ENCODE measurements around the gene CDH4. TPM values are rescaled to one million over a fixed set of nuclear protein-coding genes. Genes with fewer than 3 reads are reported as not detected.
A peak's percentile ranks its signal among the peaks of the same experiment; 100 is the strongest.

CDH4 gene
- total and polyA plus RNA-seq, 2 of the 8 experiments (the other 6 are each of a cell fraction or from before 2014, with no cell fraction given) = 4.3 to 7.9 TPM

DNA sequence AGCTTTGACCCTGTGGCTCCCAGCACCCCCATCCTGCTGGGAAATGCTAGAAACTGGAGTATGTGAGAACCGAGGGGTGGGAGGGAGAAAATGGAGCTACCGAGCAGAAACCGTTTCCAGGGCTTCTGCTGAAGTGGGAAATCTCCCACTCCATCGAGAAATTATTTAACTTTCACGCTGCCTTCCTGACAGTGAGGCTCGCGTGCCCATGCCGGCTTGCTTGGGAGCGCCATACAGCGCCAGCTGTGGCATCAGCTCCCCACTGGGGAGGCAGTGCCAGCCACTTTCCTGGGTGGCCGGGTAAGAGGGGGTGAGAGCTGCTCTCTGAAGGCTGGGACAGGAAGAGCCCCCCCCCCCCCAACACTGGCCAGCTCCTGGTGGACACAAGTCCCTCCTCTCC, 544.7 kb downstream of the CDH4 start:
- no peak for DNase-seq (ENCODE audit: low read depth in 1 of 2, low spot score in 2 of 2)

More for the DNA sequence above, 544.7 kb downstream of the CDH4 start:
- Histone ChIP-seq H3K79me1 (ENCODE audit: low read depth, low read length) (no peaks in the 10 kb centered on the region), H3K4ac (replicated peaks; ENCODE audit: insufficient read length, low read depth, low read length) (no peak overlapping the region), H3K23me2 (ENCODE audit: low read depth, low read length) (peaks cover 3% of the 10 kb centered on the region; the same call in 1 of the 2 replicates), H3K14ac (ENCODE audit: insufficient read length) (no peak overlapping the region), H3K18ac (ENCODE audit: extremely low read depth, low read length) (no peak overlapping the region), H4K5ac (ENCODE audit: insufficient read length, low read depth, low read length) (no peak overlapping the region), H2BK5ac (ENCODE audit: low read depth, low read length) (no peak overlapping the region), H3K9me3 (ENCODE audit: insufficient read depth in 2 of 2, low read depth in 1 of 2, low read length in 1 of 2) (no peaks in the 10 kb centered on the region), H3K9ac (replicated peaks in 1 of 4; ENCODE audit: extremely low read depth in 1 of 4, low read depth in 3 of 4, low read length in 3 of 4) (no peak overlapping the region), H2BK120ac (replicated peaks; ENCODE audit: low read depth, low read length) (no peak overlapping the region), H3K23ac (ENCODE audit: insufficient read length) (no peak overlapping the region), H4K8ac (ENCODE audit: extremely low read depth, insufficient read depth, low read length) (peak overlapping the region; percentile 43), H2AK5ac (ENCODE audit: low read depth, low read length) (no peak overlapping the region), H3K27ac (ENCODE audit: low read depth, low read length) (no peak overlapping the region), H2BK15ac (ENCODE audit: low read length) (no peak overlapping the region), H3K4me2 (ENCODE audit: insufficient read depth in 1 of 2, low read depth in 2 of 2, low read length in 2 of 2) (no peak overlapping the region), H2BK12ac (ENCODE audit: low read depth, low read length) (no peak overlapping the region), H2AFZ (ENCODE audit: low read length) (no peak overlapping the region), H3K56ac (replicated peaks; ENCODE audit: insufficient read length, low read depth, low read length) (no peak overlapping the region), H3K36me3 (ENCODE audit: control insufficient read depth in 2 of 4, insufficient read depth in 4 of 4, low read length in 3 of 4) (no peaks in the 10 kb centered on the region), H2BK20ac (ENCODE audit: low read length) (no peak overlapping the region), H4K20me1 (replicated peaks in 1 of 2; ENCODE audit: control insufficient read depth in 1 of 2, insufficient read depth in 2 of 2, low read length in 2 of 2) (peaks cover 0 to 4% of the 10 kb centered on the region in 2 experiments), H3K4me3 (ENCODE audit: extremely low read depth in 1 of 4, insufficient read depth in 2 of 4, low read depth in 3 of 4, low read length in 4 of 4) (no peak overlapping the region), H3K79me2 (ENCODE audit: control insufficient read depth in 1 of 2, insufficient read depth in 2 of 2, low read length in 2 of 2) (no peaks in the 10 kb centered on the region), H3K4me1 (replicated peaks in 1 of 4; ENCODE audit: control insufficient read depth in 3 of 4, insufficient read depth in 4 of 4, low read length in 3 of 4) (peaks cover 0 to 3% (median 0%) of the 10 kb centered on the region in 4 experiments; a peak in 2 of 7 replicates), H3K27me3 (replicated peaks in 1 of 4; ENCODE audit: control insufficient read depth in 3 of 4, extremely low read depth in 1 of 4, insufficient read depth in 3 of 4, low read length in 3 of 4) (no peaks in the 10 kb centered on the region; a peak in 1 of 7 replicates), H4K91ac (replicated peaks; ENCODE audit: insufficient read length, low read length) (no peak overlapping the region)
- ChIA-PET POLR2A (ENCODE audit: partially characterized antibody) (interaction anchor here (0.7 to 1.3 kb wide), 2 partner anchors 38 to 40 kb away, joined by 3 read pairs; no protein-coding TSS in a partner anchor), CTCF (ENCODE audit: partially characterized antibody) (interaction anchor here (0.6 to 3.4 kb wide), 7 partner anchors 10 to 80 kb away, joined by 3 to 12 read pairs (median 6); no protein-coding TSS in a partner anchor)
- TF ChIP-seq, protein P1, sequence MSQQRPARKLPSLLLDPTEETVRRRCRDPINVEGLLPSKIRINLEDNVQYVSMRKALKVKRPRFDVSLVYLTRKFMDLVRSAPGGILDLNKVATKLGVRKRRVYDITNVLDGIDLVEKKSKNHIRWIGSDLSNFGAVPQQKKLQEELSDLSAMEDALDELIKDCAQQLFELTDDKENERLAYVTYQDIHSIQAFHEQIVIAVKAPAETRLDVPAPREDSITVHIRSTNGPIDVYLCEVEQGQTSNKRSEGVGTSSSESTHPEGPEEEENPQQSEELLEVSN (IDR thresholded peaks at IDR 0.05) = no peak
- TF ChIP-seq HDAC6 (IDR thresholded peaks at IDR 0.05; ENCODE audit: low read depth, low read length) (no peak), POU5F1 (IDR thresholded peaks at IDR 0.05; ENCODE audit: low read depth, low read length) (no peak), KDM1A (IDR thresholded peaks at IDR 0.05; ENCODE audit: borderline replicate concordance, low read length) (no peak), SRF (IDR thresholded peaks at IDR 0.05; ENCODE audit: low read depth, low read length) (no peak), RAD21 (IDR thresholded peaks at IDR 0.05 in 1 of 2, conservative IDR thresholded peaks at IDR 0.05 in 1 of 2; ENCODE audit: low read depth in 2 of 2, low read length in 2 of 2) (no peak), TBP (IDR thresholded peaks at IDR 0.05; ENCODE audit: low read depth, low read length) (no peak), SIX5 (IDR thresholded peaks at IDR 0.05; ENCODE audit: low read depth, low read length) (no peak), RBBP5 (IDR thresholded peaks at IDR 0.05; ENCODE audit: borderline replicate concordance, low read depth, low read length) (no peak), NANOG (IDR thresholded peaks at IDR 0.05; ENCODE audit: insufficient read depth, low read depth, low read length, poor library complexity, severe bottlenecking) (no peak)
- no peak for FAIRE-seq
- WGBS, 2 experiments (ENCODE audit: extremely low coverage in 1 of 2, insufficient coverage in 1 of 2, insufficient read length in 1 of 2, insufficient replicate concordance in 2 of 2, low coverage in 1 of 2, low lambda C conversion rate in 2 of 2, missing lambda C conversion rate in 1 of 2) = 88% methylated on average over 11 of the region's 11 CpGs; no CpG with 5 or more reads in 1 of the 2 experiments

All from H1 (cell line).